ENCODE data around the gene CCDC63. TPM values are rescaled to one million over a fixed set of nuclear protein-coding genes. Genes with fewer than 3 reads are reported as not detected.
A peak's percentile ranks its signal among the peaks of the same experiment; 100 is the strongest.

The CCDC63 gene
- total RNA-seq, 2 donors from 2014 or later = not detected

DNA sequence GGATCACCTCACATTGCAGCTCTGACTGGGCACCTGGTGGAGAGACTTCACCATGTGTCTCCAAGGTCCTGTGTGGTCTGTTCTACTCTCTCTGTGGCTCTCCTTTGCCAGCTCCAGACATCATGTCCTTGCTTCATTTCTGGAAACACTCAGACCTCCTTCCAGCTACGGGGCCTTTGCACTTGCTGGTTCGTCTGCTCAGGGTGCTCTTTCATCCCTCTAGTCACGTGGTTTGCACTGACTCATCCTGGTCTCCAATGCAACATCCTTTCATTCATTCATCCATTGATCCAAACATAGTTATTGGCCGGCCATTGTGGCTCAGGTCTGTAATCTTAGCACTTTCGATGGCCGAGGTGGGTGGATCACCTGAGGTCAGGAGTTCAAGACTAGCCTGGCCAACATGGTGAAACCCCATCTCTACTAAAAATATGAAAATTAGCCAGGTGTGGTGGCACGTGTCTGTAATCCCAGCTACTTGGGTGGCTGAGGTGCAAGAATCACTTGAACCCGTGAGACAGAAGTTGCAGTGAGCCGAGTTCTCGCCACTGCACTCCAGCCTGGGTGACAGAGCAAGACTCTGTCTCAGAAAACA is 23.9 kb upstream of the CCDC63 start:
- DNase-seq (ENCODE audit: low spot score) (no peak), ATAC-seq (ENCODE audit: insufficient number of reproducible peaks, low FRiP score, low read depth) (no peak)
- Histone ChIP-seq H3K9me3 (no peaks in the 10 kb centered on the region), H3K4me1 (ENCODE audit: control insufficient read depth in 1 of 2, low read depth in 2 of 2) (no peaks in the 10 kb centered on the region), H3K27me3 (replicated peaks; ENCODE audit: insufficient read depth) (no peaks in the 10 kb centered on the region), H3K36me3 (no peaks in the 10 kb centered on the region), H3K4me3 (no peak overlapping the region), H3K27ac (no peak overlapping the region)
- TF ChIP-seq, protein P1, sequence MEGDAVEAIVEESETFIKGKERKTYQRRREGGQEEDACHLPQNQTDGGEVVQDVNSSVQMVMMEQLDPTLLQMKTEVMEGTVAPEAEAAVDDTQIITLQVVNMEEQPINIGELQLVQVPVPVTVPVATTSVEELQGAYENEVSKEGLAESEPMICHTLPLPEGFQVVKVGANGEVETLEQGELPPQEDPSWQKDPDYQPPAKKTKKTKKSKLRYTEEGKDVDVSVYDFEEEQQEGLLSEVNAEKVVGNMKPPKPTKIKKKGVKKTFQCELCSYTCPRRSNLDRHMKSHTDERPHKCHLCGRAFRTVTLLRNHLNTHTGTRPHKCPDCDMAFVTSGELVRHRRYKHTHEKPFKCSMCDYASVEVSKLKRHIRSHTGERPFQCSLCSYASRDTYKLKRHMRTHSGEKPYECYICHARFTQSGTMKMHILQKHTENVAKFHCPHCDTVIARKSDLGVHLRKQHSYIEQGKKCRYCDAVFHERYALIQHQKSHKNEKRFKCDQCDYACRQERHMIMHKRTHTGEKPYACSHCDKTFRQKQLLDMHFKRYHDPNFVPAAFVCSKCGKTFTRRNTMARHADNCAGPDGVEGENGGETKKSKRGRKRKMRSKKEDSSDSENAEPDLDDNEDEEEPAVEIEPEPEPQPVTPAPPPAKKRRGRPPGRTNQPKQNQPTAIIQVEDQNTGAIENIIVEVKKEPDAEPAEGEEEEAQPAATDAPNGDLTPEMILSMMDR (IDR thresholded peaks at IDR 0.05) = no peak

DNA sequence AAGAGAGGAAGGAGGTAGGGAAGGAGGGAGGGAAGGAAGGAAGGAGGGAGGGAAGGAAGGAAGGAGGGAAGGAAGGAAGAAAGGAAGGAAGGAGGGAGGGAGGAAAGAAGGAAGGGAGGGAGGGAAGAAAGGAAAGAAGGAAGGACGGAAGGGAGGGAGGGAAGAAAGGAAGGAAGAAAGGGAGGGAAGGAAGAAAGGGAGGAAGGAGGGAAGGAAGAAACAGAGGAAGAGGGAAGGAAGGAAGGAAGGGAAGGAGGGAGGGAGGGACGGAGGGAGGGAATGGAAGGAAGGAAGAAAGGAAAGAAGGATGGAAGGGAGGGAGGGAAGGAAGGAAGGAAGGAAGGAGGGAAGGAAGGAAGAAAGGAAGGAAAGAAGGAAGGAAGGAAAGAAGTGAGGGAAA is 22.4 kb upstream of the CCDC63 start:
- TF ChIP-seq, protein P1 (IDR thresholded peaks at IDR 0.05) = no peak
- Histone ChIP-seq H3K4me1 (ENCODE audit: control insufficient read depth in 1 of 2, low read depth in 2 of 2) (no peaks in the 10 kb centered on the region), H3K27ac (no peak overlapping the region), H3K4me3 (no peak overlapping the region), H3K27me3 (replicated peaks; ENCODE audit: insufficient read depth) (no peaks in the 10 kb centered on the region), H3K36me3 (no peaks in the 10 kb centered on the region), H3K9me3 (no peaks in the 10 kb centered on the region)
- DNase-seq (ENCODE audit: low spot score) (no peak), ATAC-seq (ENCODE audit: insufficient number of reproducible peaks, low FRiP score, low read depth) (no peak)

DNA sequence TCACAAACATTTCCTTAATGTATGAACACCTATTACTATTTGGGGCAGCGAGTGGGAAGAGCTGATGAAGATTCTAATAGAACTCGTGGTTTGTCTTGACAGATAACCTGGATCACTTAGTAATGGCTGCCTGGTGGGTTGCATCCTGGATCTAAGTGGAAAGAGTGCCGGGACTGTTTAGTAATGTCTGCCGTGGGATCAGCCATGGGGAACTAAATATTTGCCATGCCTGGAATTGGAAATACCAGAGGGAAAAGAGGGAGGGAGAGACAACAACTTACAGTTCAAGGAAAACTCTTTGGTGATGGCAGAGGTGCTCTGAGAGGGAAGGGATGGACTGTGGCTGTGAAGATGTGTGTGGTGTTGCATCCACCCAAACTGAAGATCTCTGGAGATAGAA is 21.3 kb upstream of the CCDC63 start:
- DNase-seq (ENCODE audit: low spot score) (no peak), ATAC-seq (ENCODE audit: insufficient number of reproducible peaks, low FRiP score, low read depth) (no peak)
- no peak overlapping the region for H3K4me3 ChIP-seq
- no peaks in the 10 kb centered on the region for H3K27me3 ChIP-seq (replicated peaks; ENCODE audit: insufficient read depth)
- TF ChIP-seq, protein P1 (IDR thresholded peaks at IDR 0.05) = no peak
- H3K36me3 ChIP-seq = no peaks in the 10 kb centered on the region
- H3K4me1 ChIP-seq (ENCODE audit: control insufficient read depth in 1 of 2, low read depth in 2 of 2) = no peaks in the 10 kb centered on the region
- no peaks in the 10 kb centered on the region for H3K9me3 ChIP-seq
- no peak overlapping the region for H3K27ac ChIP-seq

DNA sequence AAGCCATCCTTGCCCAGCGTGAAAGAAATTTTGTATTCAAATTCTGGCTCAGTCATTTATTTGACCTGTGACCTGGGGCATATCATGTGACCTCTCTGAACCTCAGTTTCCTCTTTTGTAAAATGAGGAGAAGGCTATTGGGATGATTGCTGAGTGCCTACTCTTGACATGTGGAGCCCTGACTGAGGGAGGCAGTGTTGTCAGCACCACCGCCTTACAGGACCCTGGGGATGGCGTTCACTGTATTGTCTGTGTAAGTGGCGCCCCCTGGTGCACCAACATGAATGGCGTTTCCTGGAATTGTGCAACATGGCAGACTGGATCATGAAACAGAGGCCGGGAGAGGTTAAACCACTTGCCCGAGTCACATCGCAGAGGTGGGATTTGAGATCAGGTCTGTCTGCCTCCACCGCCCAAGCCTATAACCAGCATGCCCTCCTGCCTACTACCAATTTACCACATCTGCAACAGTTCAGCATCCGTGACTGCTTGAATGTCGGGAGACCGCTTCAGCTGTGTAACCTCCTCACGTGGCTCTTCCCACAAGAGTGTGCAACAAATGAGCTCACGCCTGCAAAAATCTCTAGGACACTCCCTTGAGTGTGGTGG is 20.1 kb upstream of the CCDC63 start:
- Histone ChIP-seq H3K4me3 (peak overlapping the region; percentile 18), H3K9me3 (no peaks in the 10 kb centered on the region), H3K36me3 (no peaks in the 10 kb centered on the region), H3K27ac (no peak overlapping the region), H3K4me1 (ENCODE audit: control insufficient read depth in 1 of 2, low read depth in 2 of 2) (no peaks in the 10 kb centered on the region), H3K27me3 (replicated peaks; ENCODE audit: insufficient read depth) (no peaks in the 10 kb centered on the region)
- ATAC-seq (ENCODE audit: insufficient number of reproducible peaks, low FRiP score, low read depth) (peak; percentile 43), DNase-seq (ENCODE audit: low spot score) (peak; percentile 70)
- TF ChIP-seq, protein P1 (IDR thresholded peaks at IDR 0.05) = peak; percentile 67

DNA sequence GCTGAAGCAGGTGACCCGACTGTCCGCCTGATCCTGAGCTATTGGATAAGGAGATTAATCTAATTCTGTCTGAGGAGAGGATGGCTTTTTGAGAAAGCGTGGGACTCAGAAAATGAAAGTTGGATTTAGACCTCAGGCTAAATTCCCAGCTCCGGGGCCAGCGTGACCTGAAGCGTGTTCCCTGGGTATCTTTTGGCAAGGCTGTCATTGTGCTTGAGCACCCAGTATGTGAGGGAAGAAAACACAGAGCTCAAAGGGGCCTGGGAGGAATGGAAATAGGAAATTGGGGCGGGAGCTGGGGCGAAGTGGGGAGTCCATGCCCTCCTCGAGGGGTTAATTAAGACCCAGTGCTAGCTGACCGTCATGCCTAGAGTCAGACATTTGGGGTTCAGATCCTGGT is 17.5 kb upstream of the CCDC63 start:
- Histone ChIP-seq H3K27ac (no peak overlapping the region), H3K27me3 (replicated peaks; ENCODE audit: insufficient read depth) (no peaks in the 10 kb centered on the region), H3K36me3 (no peaks in the 10 kb centered on the region), H3K4me1 (ENCODE audit: control insufficient read depth in 1 of 2, low read depth in 2 of 2) (no peaks in the 10 kb centered on the region), H3K4me3 (no peak overlapping the region), H3K9me3 (no peaks in the 10 kb centered on the region)
- TF ChIP-seq, protein P1 (IDR thresholded peaks at IDR 0.05) = no peak
- no peak for ATAC-seq (ENCODE audit: insufficient number of reproducible peaks, low FRiP score, low read depth)
- no peak for DNase-seq (ENCODE audit: low spot score)

All from thoracic aorta (tissue), 2 donors.